Tibial artery (tissue), 4 donors: ENCODE measurements around the gene SAYSD1.

Experiments used
- DNase-seq, 2 donors: peaks; one replicate each; pipeline ENCODE4 v3.0.0-alpha.2; 2019
- H3K27ac ChIP-seq, 2 donors: fragments of 200-600 bp; sonication (generic) in 1 of 2; 1 replicate in 1 of 2; 2 replicates in 1 of 2; pipeline ENCODE4 v1.5.1; 2018 to 2019; ENCODE audit warnings: mild to moderate bottlenecking in 1 of 2
- H3K27me3 ChIP-seq, 2 donors: fragments of 200-600 bp; sonication (generic) in 1 of 2; one replicate each; pipeline versions ENCODE4 v1.5.1 to v1.6.0; 2016 to 2019
- H3K36me3 ChIP-seq, 3 donors: fragments of 200-600 bp; sonication (generic) in 2 of 3; one replicate each; pipeline ENCODE4 v1.5.1; 2016 to 2019; ENCODE audit warnings: mild to moderate bottlenecking in 2 of 3
- H3K4me1 ChIP-seq, 4 donors: fragments of 200-600 bp; sonication (generic) in 2 of 4; 1 replicate in 3 of 4; 2 replicates in 1 of 4; pipeline ENCODE4 v1.5.1; 2016 to 2019
- H3K4me3 ChIP-seq, 2 donors: fragments of 200-600 bp; sonication (generic) in 1 of 2; 1 replicate in 1 of 2; 2 replicates in 1 of 2; pipeline ENCODE4 v1.5.1; 2018 to 2019; ENCODE audit warnings: mild to moderate bottlenecking in 2 of 2
- H3K9me3 ChIP-seq, 3 donors: fragments of 200-600 bp; sonication (generic) in 1 of 3; one replicate each; pipeline ENCODE4 v1.5.1; 2016 to 2019
- CTCF ChIP-seq, 2 experiments: fragments of 200-600 bp in 1 of 2; fragments of 450-650 bp in 1 of 2; IDR thresholded peaks; one replicate each; pipeline ENCODE4 v1.5.1; 2017 to 2019; ENCODE audit warnings: antibody characterized with exemption in 2 of 2, mild to moderate bottlenecking in 1 of 2, moderate library complexity in 1 of 2
- intact Hi-C: fragments of 100-400 bp; cut with DNase I; formaldehyde crosslinking; loops from one replicate; pipeline ENCODE4 v1.15.0; 2023; ENCODE audit warnings: low total_unique reads

SAYSD1 gene

DNA sequence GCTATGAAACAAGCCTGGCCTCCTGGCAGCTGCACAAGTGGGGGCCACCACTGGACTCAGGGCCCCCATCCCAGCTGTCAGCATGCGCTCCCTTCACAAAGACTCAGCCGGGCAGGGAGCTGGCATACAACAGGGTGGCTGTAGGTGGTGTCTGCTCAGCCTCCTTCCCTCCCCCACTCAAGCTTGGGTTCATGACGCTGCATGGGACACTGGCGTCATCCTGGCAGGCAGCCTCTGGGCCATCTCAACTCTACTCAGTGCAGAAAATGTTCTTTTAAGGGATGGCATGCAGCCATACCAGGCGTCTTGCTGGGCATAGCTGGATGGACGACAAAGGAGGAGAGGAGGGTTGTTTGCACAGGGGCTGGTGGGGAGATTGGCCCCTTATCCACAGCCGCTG is 30.5 kb downstream of the SAYSD1 start:
- intact Hi-C loops = no loop called here
- Histone ChIP-seq H3K27me3 (no peaks in the 10 kb centered on the region), H3K9me3 (no peaks in the 10 kb centered on the region), H3K4me1 (peaks cover 0 to 45% (median 27%) of the 10 kb centered on the region in 4 donors), H3K27ac (peak overlapping the region in 1 of 2 donors; percentile 36), H3K36me3 (no peaks in the 10 kb centered on the region), H3K4me3 (no peak overlapping the region)
- no peak for TF ChIP-seq CTCF (IDR thresholded peaks at IDR 0.05)
- DNase-seq = peak in 1 of 2 donors; percentile 78

DNA sequence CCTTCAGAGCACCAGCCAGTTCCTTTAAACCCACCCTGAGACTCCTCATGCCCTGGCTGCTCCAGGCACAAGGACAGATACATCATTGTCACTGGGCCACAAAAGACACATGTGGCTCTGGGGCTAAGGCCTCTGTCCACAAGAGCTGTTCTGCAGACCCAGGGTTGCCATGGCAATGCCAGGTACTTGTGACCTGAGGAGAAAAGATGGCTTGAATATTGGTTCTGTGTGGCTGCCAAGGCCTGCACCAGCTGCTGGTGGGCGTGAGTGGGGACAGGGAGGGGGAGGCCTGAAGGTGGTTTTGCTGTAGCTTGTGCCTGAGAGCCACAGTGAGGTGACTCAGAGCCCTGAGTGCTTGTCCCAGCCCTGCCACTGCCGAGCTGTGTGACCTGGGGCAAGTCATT is 31.8 kb downstream of the SAYSD1 start:
- DNase-seq = no peak
- Histone ChIP-seq H3K4me3 (no peak overlapping the region), H3K27me3 (no peaks in the 10 kb centered on the region), H3K4me1 (peaks cover 0 to 33% (median 20%) of the 10 kb centered on the region in 4 donors), H3K36me3 (no peaks in the 10 kb centered on the region), H3K9me3 (no peaks in the 10 kb centered on the region), H3K27ac (no peak overlapping the region)
- intact Hi-C loops = no loop called here
- TF ChIP-seq CTCF (IDR thresholded peaks at IDR 0.05) = no peak

GRCh38 chr6:39082310-39082709 is 32.7 kb downstream of the SAYSD1 start:
- no peak for TF ChIP-seq CTCF (IDR thresholded peaks at IDR 0.05)
- H3K4me1 ChIP-seq = peaks cover 0 to 26% (median 17%) of the 10 kb centered on the region in 4 donors
- intact Hi-C loops = no loop called here
- no peaks in the 10 kb centered on the region for H3K9me3 ChIP-seq
- DNase-seq = no peak
- no peaks in the 10 kb centered on the region for H3K27me3 ChIP-seq
- H3K4me3 ChIP-seq = no peak overlapping the region
- no peaks in the 10 kb centered on the region for H3K36me3 ChIP-seq
- no peak overlapping the region for H3K27ac ChIP-seq

GRCh38 chr6:39080246-39080875 is 34.6 kb downstream of the SAYSD1 start:
- no peak overlapping the region for H3K4me3 ChIP-seq
- intact Hi-C loops = no loop called here
- H3K4me1 ChIP-seq = peaks cover 0 to 14% (median 11%) of the 10 kb centered on the region in 4 donors
- no peak for DNase-seq
- no peaks in the 10 kb centered on the region for H3K36me3 ChIP-seq
- H3K27me3 ChIP-seq = no peaks in the 10 kb centered on the region
- H3K9me3 ChIP-seq = no peaks in the 10 kb centered on the region
- H3K27ac ChIP-seq = no peak overlapping the region
- no peak for TF ChIP-seq CTCF (IDR thresholded peaks at IDR 0.05)

GRCh38 chr6:39079197-39080125 is 35.5 kb downstream of the SAYSD1 start:
- no peak for TF ChIP-seq CTCF (IDR thresholded peaks at IDR 0.05)
- H3K4me3 ChIP-seq = no peak overlapping the region
- H3K27me3 ChIP-seq = no peaks in the 10 kb centered on the region
- no peaks in the 10 kb centered on the region for H3K9me3 ChIP-seq
- H3K36me3 ChIP-seq = no peaks in the 10 kb centered on the region
- H3K27ac ChIP-seq = no peak overlapping the region
- peaks cover 0 to 5% (median 4%) of the 10 kb centered on the region in 4 donors for H3K4me1 ChIP-seq
- intact Hi-C loops = no loop called here
- DNase-seq = no peak
